ENCODE measurements around the gene EML1. TPM values are rescaled to one million over a fixed set of nuclear protein-coding genes. Genes with fewer than 3 reads are reported as not detected.

The EML1 gene
- total RNA-seq, 1 donor from 2014 or later: 34.5 TPM

- H3K9me3 ChIP-seq: no peaks in the 10 kb centered on the region
- DNase-seq (no peak), ATAC-seq (no peak)
- H3K36me3 ChIP-seq: peaks cover 28% of the 10 kb centered on the region
- H3K4me3 ChIP-seq: no peak overlapping the region
- TF ChIP-seq CTCF (IDR thresholded peaks at IDR 0.05): no peak
- no peaks in the 10 kb centered on the region for H3K4me1 ChIP-seq
- intact Hi-C loops (cut with DNase I): no loop called here
- H3K27ac ChIP-seq: no peak overlapping the region
- no peaks in the 10 kb centered on the region for H3K27me3 ChIP-seq (ENCODE audit: low read depth)
Measured at GRCh38 chr14:99924379-99924778, 131.2 kb downstream of the EML1 start.

- H3K27me3 ChIP-seq (ENCODE audit: low read depth): no peaks in the 10 kb centered on the region
- H3K4me1 ChIP-seq: no peaks in the 10 kb centered on the region
- H3K4me3 ChIP-seq: no peak overlapping the region
- ATAC-seq (no peak), DNase-seq (no peak)
- peaks cover 17% of the 10 kb centered on the region for H3K36me3 ChIP-seq
- intact Hi-C loops (cut with DNase I): no loop called here
- H3K9me3 ChIP-seq: no peaks in the 10 kb centered on the region
- no peak for TF ChIP-seq CTCF (IDR thresholded peaks at IDR 0.05)
- H3K27ac ChIP-seq: no peak overlapping the region
Measured at GRCh38 chr14:99925471-99925870, 132.3 kb downstream of the EML1 start.

DNA sequence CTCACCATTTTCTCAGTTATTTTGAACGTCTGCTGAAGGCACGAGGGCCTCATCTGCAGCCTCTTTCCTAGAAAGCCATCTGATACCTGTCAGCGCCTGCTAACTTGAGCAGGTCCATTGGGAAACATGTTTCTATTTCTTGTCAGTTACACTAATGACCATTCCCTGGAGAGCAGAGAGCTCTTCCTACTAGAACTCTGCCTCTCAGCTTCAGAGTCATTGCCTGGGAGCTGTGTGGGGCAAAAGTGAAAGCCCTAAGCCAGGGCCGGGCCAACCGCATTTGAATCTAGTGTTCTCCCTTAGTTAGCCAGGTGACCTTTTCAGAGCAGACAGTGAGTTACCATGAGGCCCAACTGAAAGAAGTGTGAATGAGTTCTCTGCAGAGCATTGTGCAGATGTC lies 135.8 kb downstream of the EML1 start:
- H3K4me1 ChIP-seq: no peaks in the 10 kb centered on the region
- DNase-seq (no peak), ATAC-seq (no peak)
- H3K4me3 ChIP-seq: no peak overlapping the region
- TF ChIP-seq CTCF (IDR thresholded peaks at IDR 0.05): no peak
- H3K36me3 ChIP-seq: peaks cover 6% of the 10 kb centered on the region
- H3K27me3 ChIP-seq (ENCODE audit: low read depth): no peaks in the 10 kb centered on the region
- intact Hi-C loops (cut with DNase I): no loop called here
- no peaks in the 10 kb centered on the region for H3K9me3 ChIP-seq
- no peak overlapping the region for H3K27ac ChIP-seq

DNA sequence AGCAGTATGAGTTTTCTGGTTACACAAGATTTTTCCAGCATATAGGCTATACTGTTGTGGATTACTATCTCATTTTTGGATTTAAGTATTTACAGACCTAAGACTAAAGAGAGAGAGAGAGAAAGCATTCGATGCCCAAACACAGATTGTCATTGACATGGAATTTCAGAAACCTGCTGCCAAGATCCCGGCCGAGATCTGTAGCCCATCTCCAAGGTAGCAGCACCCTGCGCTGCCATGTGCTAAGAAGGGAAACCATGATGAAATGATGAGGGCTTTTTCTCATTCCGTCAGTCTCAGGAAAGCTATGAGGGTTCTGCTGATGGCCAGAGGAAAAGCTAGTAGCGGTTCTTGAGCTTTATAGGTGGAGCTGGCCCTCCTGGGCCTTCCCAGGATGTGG lies 136.4 kb downstream of the EML1 start:
- DNase-seq (no peak), ATAC-seq (no peak)

DNA sequence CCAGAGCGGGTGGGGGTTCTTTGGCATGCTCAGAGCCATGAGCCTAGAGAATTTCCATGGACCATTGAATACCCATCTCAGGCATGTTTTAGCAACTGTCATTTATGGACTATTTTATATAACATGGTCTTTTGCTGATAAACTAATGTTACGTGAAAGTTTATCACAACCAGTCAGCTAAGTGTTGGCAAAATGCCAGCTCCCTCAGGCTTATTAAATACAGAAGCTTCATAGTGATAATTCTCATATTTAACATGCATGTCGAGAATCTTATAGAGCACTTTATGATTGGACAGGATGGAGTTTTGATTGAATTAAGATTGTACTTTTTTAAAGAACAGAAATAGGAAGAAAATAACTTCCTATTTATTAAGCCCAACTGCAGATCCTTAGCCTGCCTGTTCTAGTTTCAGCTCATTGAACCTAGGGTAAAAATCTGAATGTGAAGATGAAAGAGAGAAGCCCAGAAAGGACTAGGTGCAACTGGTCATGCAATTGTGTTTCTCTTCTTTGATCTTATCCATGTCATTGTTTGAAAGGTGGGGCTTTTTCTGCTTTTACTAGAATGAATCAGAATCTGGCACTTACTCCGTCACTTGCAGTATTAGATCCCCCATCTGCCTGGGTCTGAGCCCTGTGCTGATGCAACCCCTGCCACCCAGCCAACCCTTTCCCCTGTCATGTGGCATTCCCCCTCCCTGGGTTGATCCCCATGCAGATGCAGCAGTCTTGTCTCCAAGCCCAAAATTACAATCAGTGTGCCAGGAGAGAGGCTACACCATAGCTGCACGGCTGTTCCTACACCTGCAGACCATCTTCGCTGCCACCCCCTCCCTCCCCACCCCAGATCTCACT lies 137.4 kb downstream of the EML1 start:
- Histone ChIP-seq H3K9me3 (no peaks in the 10 kb centered on the region), H3K4me1 (no peaks in the 10 kb centered on the region), H3K27me3 (ENCODE audit: low read depth) (no peaks in the 10 kb centered on the region), H3K36me3 (peaks cover 7% of the 10 kb centered on the region), H3K27ac (no peak overlapping the region), H3K4me3 (no peak overlapping the region)
- ATAC-seq (no peak), DNase-seq (no peak)
- TF ChIP-seq CTCF (IDR thresholded peaks at IDR 0.05): no peak
- intact Hi-C loops (cut with DNase I): no loop called here

More for the DNA sequence above, 136.4 kb downstream of the EML1 start:
- intact Hi-C loops (cut with DNase I): no loop called here
- Histone ChIP-seq H3K4me1 (no peaks in the 10 kb centered on the region), H3K27ac (no peak overlapping the region), H3K36me3 (peaks cover 6% of the 10 kb centered on the region), H3K9me3 (no peaks in the 10 kb centered on the region), H3K27me3 (ENCODE audit: low read depth) (no peaks in the 10 kb centered on the region), H3K4me3 (no peak overlapping the region)
- no peak for TF ChIP-seq CTCF (IDR thresholded peaks at IDR 0.05)
